Psoas muscle (tissue), 8 donors: ENCODE results near the gene RNF225. TPM values are rescaled to one million over a fixed set of nuclear protein-coding genes. Genes with fewer than 3 reads are reported as not detected.
A peak's percentile ranks its signal among the peaks of the same experiment; 100 is the strongest.

Experiments
- ATAC-seq, 4 donors: fragments of 200-7000 bp; cut with Tn5 transposase; one replicate each; pipeline ENCODE4 v1.9.1; 2020; ENCODE audit warnings: moderate library complexity in 3 of 4, mild to moderate bottlenecking in 2 of 4
- DNase-seq, 2 donors: peaks; one replicate each; pipeline ENCODE4 v3.0.0-alpha.2; 2020
- H3K27ac ChIP-seq: fragments of 200-600 bp; one replicate; pipeline ENCODE4 v1.8.0; 2022
- H3K27me3 ChIP-seq, 3 donors: fragments of 200-600 bp in 1 of 3; one replicate each; pipeline versions ENCODE4 v1.6.1 to v1.8.0; 2013 to 2022; ENCODE audit warnings: low read length in 2 of 3, mild to moderate bottlenecking in 2 of 3, moderate library complexity in 1 of 3; ENCODE audit not compliant: insufficient read depth in 3 of 3
- H3K36me3 ChIP-seq, 2 donors: fragments of 200-600 bp in 1 of 2; one replicate each; pipeline versions ENCODE4 v1.6.1 to v1.8.0; 2013 to 2022; ENCODE audit warnings: low read depth in 1 of 2, mild to moderate bottlenecking in 1 of 2, moderate library complexity in 1 of 2; ENCODE audit not compliant: insufficient read depth in 1 of 2
- H3K4me1 ChIP-seq: fragments of 200-600 bp; one replicate; pipeline ENCODE4 v1.8.0; 2022
- H3K4me3 ChIP-seq: fragments of 200-600 bp; one replicate; pipeline ENCODE4 v1.8.0; 2022; ENCODE audit warnings: mild to moderate bottlenecking
- H3K9me3 ChIP-seq: fragments of 200-600 bp; one replicate; pipeline ENCODE4 v1.8.0; 2022
- WGBS, 3 donors: extraction: QIAGEN DNeasy Blood & Tissue Kit; methylation state at CpG; one replicate each; pipeline versions ENCODE4 v1.1.6 to v1.1.7; 2013; 5-methylcytosine and 5-hydroxymethylcytosine counted together
- intact Hi-C, 2 donors: fragments of 100-400 bp; cut with DNase I; formaldehyde crosslinking; loops; one replicate each; pipeline versions ENCODE4 v1.11.0 to v1.14.2; 2022
- polyA plus RNA-seq, 3 donors: library from polyadenylated mRNA; stranded (reverse); fragments of 200-250 nt; gene quantifications; one replicate each; pipeline ENCODE4 v1.2.3, GENCODE V29; 2013
- total RNA-seq, 4 donors: library from RNA; stranded (reverse); fragmentation: NEBNext Ultra II Directional in 2 of 4; extraction: Animal tissue kit (Norgen Biotek cat#: 25700) in 2 of 4; gene quantifications; one replicate each; pipeline versions ENCODE4 v1.2.1 to v1.2.4, GENCODE V29; 2021 to 2023
- TF ChIP-seq, protein P1 (sequence below): fragments of 200-600 bp; IDR thresholded peaks from one replicate; pipeline ENCODE4 v1.8.0; 2022; ENCODE audit warnings: antibody characterized with exemption
- donor health status: healthy with polysubstance abuse.
- donor health status: DM: no; HTN: no; CAD: no; lungs with moderate emphysema.
- donor health status: Bipolar disorder and iron deficiency.
- donor health status: healthy.
- donor health status: DM: yes; HTN: yes; CAD: no.
- donor health status: DM: no; HTN: no; CAD: no.
- donor health status: DM: no; HTN: no; CAD: no.
- donor health status: DM: yes; HTN: yes; CAD: no.

RNF225 gene
- total and polyA plus RNA-seq, 7 donors = not detected

DNA sequence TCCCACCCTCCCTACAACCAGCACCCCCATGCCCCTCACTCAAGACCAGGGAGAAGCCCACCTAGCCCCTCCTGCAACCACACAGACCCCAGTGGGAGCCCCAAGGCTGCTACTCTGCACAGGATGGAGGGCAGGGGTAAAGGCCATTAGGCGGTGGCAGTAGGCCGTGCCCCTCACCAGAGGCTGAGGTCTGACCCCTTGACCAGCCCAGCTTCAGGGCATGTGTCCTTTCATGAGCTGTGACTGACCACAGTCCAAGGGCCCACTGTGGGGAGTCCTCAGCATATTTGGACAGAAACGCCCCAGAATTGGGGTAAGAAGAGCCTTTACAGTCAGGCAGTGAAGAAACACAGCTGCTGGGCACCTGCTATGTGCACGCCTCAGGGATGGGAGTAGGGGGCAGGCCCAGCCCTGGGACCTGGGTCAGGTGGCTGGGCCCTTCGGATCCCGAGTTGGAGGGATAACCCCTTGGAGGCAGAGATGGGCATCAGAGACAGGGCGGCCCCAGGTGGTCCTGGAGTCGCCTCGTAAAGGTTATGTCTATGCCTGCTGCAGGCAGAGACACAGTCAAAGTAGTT is 10.1 kb upstream of the RNF225 start:
- H3K36me3 ChIP-seq = peaks cover 3 to 22% of the 10 kb centered on the region in 2 donors
- intact Hi-C loops = loop anchor here in 1 of 2 donors (2.0 kb wide), 1 partner anchor 15 kb away; no protein-coding TSS in a partner anchor
- ATAC-seq (no peak), DNase-seq (peak in 1 of 2 donors; percentile 57)
- 65 to 74% (median 71%) methylated on average over 9 of the region's 9 CpGs for WGBS, 3 donors
- peak overlapping the region; percentile 96 for H3K27ac ChIP-seq
- peaks cover 36% of the 10 kb centered on the region for H3K4me1 ChIP-seq
- no peaks in the 10 kb centered on the region for H3K27me3 ChIP-seq
- peak overlapping the region; percentile 91 for H3K4me3 ChIP-seq
- H3K9me3 ChIP-seq = no peaks in the 10 kb centered on the region
- TF ChIP-seq, protein P1, sequence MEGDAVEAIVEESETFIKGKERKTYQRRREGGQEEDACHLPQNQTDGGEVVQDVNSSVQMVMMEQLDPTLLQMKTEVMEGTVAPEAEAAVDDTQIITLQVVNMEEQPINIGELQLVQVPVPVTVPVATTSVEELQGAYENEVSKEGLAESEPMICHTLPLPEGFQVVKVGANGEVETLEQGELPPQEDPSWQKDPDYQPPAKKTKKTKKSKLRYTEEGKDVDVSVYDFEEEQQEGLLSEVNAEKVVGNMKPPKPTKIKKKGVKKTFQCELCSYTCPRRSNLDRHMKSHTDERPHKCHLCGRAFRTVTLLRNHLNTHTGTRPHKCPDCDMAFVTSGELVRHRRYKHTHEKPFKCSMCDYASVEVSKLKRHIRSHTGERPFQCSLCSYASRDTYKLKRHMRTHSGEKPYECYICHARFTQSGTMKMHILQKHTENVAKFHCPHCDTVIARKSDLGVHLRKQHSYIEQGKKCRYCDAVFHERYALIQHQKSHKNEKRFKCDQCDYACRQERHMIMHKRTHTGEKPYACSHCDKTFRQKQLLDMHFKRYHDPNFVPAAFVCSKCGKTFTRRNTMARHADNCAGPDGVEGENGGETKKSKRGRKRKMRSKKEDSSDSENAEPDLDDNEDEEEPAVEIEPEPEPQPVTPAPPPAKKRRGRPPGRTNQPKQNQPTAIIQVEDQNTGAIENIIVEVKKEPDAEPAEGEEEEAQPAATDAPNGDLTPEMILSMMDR = no peak

DNA sequence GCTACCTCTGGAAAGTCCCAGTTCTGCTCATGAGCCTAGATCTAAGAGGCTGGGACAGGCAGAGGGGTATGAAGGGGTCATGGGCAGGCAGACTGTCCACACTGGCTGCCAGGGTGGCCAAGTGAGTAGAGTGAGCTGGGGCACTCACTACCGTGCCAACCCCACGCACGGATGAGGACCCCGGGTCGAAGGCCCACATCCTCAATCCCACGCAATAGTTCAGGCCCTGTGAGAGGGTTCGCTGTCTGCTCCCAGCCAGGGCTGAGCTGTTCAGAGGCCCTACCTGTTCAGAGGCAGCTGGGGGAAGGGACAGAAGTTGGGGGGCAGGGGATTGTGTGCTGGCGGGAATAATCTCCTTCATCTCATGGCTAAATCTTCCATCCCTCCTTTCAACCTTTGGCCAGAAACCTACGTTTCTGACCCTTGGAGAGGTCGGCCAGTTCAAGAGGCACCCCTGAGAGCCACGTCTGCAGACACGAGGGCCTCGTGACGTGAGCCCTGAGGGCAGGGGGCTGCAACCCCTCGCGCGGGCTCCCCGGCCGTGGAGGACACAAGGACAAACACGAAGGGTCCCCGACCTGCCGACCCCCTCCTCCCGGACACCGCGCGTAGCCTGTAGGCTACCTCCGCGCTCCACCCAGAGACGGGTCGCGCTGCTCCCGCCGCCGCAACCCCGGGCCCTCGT is 9.4 kb upstream of the RNF225 start:
- ATAC-seq = peak in 3 of 4 donors; percentile 6 to 31 (median 11)
- peak in 1 of 2 donors; percentile 44 for DNase-seq
- peaks cover 3 to 29% of the 10 kb centered on the region in 2 donors for H3K36me3 ChIP-seq
- H3K4me3 ChIP-seq = peak overlapping the region; percentile 91
- H3K27me3 ChIP-seq = no peaks in the 10 kb centered on the region
- H3K27ac ChIP-seq = peak overlapping the region; percentile 96
- 9 to 11% (median 10%) methylated on average over 33 to 36 of the region's 36 CpGs for WGBS, 3 donors
- H3K4me1 ChIP-seq = peaks cover 36% of the 10 kb centered on the region
- intact Hi-C loops = loop anchor here in 1 of 2 donors (2.0 kb wide), 1 partner anchor 15 kb away; no protein-coding TSS in a partner anchor
- TF ChIP-seq, protein P1 = no peak
- no peaks in the 10 kb centered on the region for H3K9me3 ChIP-seq

DNA sequence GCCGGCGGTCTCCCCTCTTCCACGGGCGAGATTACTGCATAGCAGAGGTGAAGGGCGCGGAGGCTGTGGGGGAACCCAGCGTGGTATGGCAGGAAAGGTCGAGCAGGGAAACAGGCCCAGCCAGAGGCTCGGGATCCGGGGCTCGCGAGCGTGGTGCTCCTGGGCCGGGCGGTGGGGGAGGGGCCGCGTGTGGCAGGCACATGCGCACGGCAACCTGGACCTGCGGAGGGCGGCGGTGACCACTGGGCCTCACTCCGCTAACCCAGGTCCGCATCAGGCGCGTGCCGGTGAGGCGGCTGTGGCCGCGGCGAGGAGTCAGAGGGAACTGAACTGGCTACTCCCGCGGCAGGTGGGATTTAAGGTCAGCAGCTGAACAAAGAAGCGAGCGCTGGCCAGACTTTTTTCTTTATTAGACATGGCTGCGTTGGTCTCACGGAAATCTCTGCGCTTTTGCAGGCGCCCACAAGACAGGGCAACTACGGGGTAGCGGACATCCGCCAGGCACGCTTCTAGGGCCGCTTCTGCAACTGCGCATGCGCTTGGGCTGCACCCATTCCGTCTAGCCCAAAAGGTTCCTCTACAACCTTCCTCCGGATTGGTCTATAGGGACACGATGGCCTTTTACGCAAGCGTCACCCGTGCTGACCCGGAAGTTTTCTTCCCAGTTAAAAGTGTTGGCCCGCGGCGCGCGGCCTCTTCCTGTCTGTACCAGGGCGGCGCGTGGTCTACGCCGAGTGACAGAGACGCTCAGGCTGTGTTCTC is 8.7 kb upstream of the RNF225 start, which contains the start of gene RPS5:
RPS5 (plus strand) TSS at position 694 of the 762 bp plus-strand sequence. CDS start 869 bp downstream, outside the sequence.
- peak; percentile 92 to 95 (median 94) for ATAC-seq

More for the DNA sequence above, 8.7 kb upstream of the RNF225 start, which contains the start of gene RPS5:
- WGBS, 3 donors = 0 to 1% (median 0%) methylated on average over 64 of the region's 64 CpGs
- no peaks in the 10 kb centered on the region for H3K27me3 ChIP-seq
- H3K27ac ChIP-seq = peak within 1 kb of the TSS; percentile 96
- H3K36me3 ChIP-seq = peaks cover 3 to 36% of the 10 kb centered on the region in 2 donors
- peak; percentile 95 to 98 for DNase-seq
- H3K4me3 ChIP-seq = peak within 1 kb of the TSS; percentile 91
- peaks cover 34% of the 10 kb centered on the region for H3K4me1 ChIP-seq
- TF ChIP-seq, protein P1 = no peak
- intact Hi-C loops = no loop called here
- H3K9me3 ChIP-seq = no peaks in the 10 kb centered on the region
